Activated CD8-positive, alpha-beta T cell treated with anti-CD3 and anti-CD28 coated beads, Interleukin-2, amount 10 ng/mL, durations not matched to agents 7 days and 5 days (primary cell): ENCODE measurements around the gene HLA-DMA. TPM values are rescaled to one million over a fixed set of nuclear protein-coding genes. Genes with fewer than 3 reads are reported as not detected.

Experiments
- ATAC-seq: fragments of 150-1000 bp; cut with Tn5 transposase; one replicate; pipeline ENCODE4 v1.10.0; 2021; ENCODE audit warnings: moderate library complexity
- CTCF ChIA-PET: fragments of 350-600 bp; sonication (Branson Sonifier 250); formaldehyde crosslinking; loops from one replicate; lab custom pipeline; 2021; ENCODE audit warnings: antibody characterized with exemption; lab: Charles Lee
- POLR2A ChIA-PET: fragments of 350-600 bp; sonication (Branson Sonifier 250); formaldehyde crosslinking; loops from one replicate; lab custom pipeline; 2021; ENCODE audit warnings: antibody characterized with exemption; lab: Charles Lee
- DNase-seq: peaks from one replicate; pipeline ENCODE4 v3.0.0-alpha.2; 2020
- H3K27ac Mint-ChIP-seq: one replicate; pipeline ENCODE4 v1.8.0; 2021; ENCODE audit warnings: mild to moderate bottlenecking, mixed read lengths
- H3K27me3 Mint-ChIP-seq: one replicate; pipeline ENCODE4 v1.8.0; 2021; ENCODE audit warnings: low read depth, mixed read lengths
- H3K36me3 Mint-ChIP-seq: one replicate; pipeline ENCODE4 v1.8.0; 2021; ENCODE audit warnings: low read depth, mixed read lengths
- H3K4me1 Mint-ChIP-seq: one replicate; pipeline ENCODE4 v1.8.0; 2021; ENCODE audit warnings: low read depth, mixed read lengths
- H3K4me3 Mint-ChIP-seq: one replicate; pipeline ENCODE4 v1.8.0; 2021; ENCODE audit warnings: mild to moderate bottlenecking, mixed read lengths
- H3K9me3 Mint-ChIP-seq: one replicate; pipeline ENCODE4 v1.8.0; 2022; ENCODE audit warnings: mixed read lengths; ENCODE audit not compliant: insufficient read depth
- total RNA-seq, 2 experiments: library from RNA; stranded (reverse); gene quantifications; one replicate each; pipeline ENCODE4 v1.2.3, GENCODE V29; 2021

The HLA-DMA gene
- total RNA-seq, 2 experiments from 2014 or later: 28.6 to 30.5 TPM

DNA sequence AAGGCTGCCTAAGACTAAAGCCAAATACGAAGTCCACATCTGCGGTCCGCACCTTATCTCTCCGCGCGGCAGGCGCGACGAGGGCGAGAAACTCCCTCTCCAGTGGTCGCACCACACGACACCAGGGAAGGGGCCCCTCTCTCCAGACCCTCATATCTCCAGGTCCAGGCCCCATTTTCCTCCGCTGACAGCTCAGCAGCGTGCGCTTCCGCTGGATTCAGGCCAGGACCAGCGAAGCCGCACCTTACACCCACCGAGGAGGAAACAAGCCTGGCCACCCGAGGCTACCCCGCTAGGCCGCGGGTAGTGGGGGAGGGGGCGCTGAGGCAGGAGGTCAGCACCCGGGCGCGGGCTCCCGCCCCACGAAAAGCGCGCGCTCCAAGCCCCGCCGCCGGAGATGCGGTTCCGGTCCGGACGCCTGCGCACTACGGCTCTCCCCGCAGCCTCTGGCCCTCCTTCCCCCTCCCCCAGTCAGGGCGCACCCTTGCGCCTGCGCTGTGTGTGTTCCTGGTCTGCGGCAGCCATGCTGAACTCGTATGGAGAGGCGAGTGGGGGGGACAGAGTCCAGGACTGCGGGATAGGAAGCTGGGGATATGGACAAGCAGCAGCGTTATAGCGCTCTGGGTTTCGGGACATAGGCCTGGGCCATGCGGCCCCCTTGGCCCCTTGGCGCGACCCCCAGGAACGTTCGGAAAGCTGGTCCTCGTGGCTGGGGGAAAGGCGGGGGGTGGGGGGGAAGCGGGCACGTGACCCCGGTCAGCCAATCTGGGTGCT lies 15.4 kb upstream of the HLA-DMA start, which contains the start of gene BRD2:
Gene BRD2 (plus strand): TSS at position 502 of the 774 bp plus-strand sequence. CDS start 4,305 bp downstream, outside the sequence.
- ChIA-PET CTCF (interaction anchor here (0.8 to 15.9 kb wide), 17 partner anchors 10 to 838 kb away, joined by 3 to 442 read pairs (median 5); partner anchors contain the start of genes FKBPL, HLA-DMA, HLA-DMB and PSMB9), POLR2A (interaction anchor here (0.7 to 10.6 kb wide), 10 partner anchors 15 to 304 kb away, joined by 3 to 381 read pairs (median 128); partner anchors contain the start of genes HLA-DMA, HLA-DMB, PSMB8 and PSMB9)
- peaks cover 27% of the 10 kb centered on the region for H3K4me1 Mint-ChIP-seq
- ATAC-seq: peak; percentile 47
- peak within 1 kb of the TSS; percentile 96 for H3K4me3 Mint-ChIP-seq
- H3K36me3 Mint-ChIP-seq: peaks cover 41% of the 10 kb centered on the region
- H3K27me3 Mint-ChIP-seq: no peaks in the 10 kb centered on the region
- H3K27ac Mint-ChIP-seq: peak within 1 kb of the TSS; percentile 98
- no peaks in the 10 kb centered on the region for H3K9me3 Mint-ChIP-seq
- DNase-seq: peak; percentile 98

DNA sequence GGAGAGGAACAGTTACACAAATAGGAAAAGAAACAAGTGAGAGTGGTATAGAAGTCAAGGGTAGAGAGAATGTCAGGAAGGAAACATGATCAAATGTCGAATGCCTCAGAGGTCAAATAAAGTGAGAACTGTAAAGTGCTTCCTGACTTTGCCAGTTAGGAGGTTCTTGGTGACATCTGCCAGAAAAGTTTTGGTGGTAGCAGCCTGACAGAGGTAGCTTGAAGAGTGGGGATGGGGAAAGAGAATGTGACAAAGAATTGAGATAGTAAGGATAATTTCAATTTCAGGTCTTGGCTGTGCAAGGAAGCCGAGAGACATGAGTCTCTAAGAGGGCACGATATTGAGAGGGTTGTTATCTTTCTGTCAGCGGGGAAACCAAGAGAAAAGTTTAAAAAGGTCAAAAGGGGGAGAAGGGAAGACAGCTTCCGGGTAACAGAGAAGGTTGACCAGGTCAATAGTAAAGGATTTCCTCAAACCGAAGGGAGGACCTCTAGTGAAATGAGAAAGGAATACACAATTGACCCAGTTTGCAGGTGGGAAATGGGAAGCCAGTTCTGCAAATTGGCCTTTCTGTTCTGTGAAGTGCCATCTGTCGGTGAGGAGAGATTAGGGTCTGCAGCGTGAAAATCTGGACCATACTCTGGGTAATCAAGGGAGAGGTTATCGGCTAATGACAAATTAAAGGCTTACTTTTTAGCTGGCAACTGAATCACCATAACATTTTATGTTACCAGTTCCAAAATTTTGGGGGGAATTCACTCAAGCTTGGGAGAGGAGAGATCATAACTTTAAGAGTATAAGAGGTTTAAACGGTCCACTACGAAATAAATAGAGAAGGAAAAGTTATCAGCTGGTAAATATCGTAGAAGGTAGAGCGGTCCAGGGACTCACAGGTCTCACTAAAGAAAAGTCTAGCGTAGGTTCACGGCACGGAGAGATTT lies 14.5 kb upstream of the HLA-DMA start:
- Mint-ChIP-seq H3K4me1 (peaks cover 29% of the 10 kb centered on the region), H3K4me3 (peak overlapping the region; percentile 96), H3K9me3 (no peaks in the 10 kb centered on the region), H3K27ac (peak overlapping the region; percentile 98), H3K36me3 (peaks cover 33% of the 10 kb centered on the region), H3K27me3 (no peaks in the 10 kb centered on the region)
- ChIA-PET CTCF (interaction anchor here (0.7 to 15.9 kb wide), 20 partner anchors 9 to 837 kb away, joined by 3 to 442 read pairs (median 5); partner anchors contain the start of genes FKBPL, HLA-DMA, HLA-DMB and PSMB9), POLR2A (interaction anchor here (1.2 to 10.6 kb wide), 8 partner anchors 14 to 305 kb away, joined by 3 to 381 read pairs (median 169); partner anchors contain the start of genes HLA-DMA, HLA-DMB, PSMB8 and RPS18)
- DNase-seq (peak; percentile 54), ATAC-seq (no peak)

DNA sequence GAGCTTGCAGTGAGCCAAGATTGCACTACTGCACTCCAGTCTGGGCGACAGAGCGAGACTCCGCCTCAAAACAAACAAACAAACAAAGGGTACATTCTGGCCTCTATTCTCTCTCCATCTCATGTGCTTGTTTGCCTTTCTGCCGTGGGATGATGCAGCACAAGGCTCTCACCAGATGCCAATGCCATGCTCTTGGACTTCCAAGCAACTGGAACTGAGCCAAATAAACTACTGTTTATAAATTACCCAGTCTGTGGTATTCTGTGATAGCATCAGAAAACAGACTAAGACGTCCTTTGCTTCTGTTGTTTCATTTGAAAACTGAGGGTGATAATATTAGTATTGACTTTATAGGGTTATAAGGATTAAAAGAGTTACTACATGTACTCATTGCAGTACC lies 11.9 kb upstream of the HLA-DMA start:
- peaks cover 9% of the 10 kb centered on the region for H3K36me3 Mint-ChIP-seq
- ChIA-PET CTCF (interaction anchor here (1.5 to 15.9 kb wide), 5 partner anchors 10 to 127 kb away, joined by 4 to 442 read pairs (median 57); partner anchors contain the start of genes HLA-DMA, HLA-DMB and TAP2), POLR2A (interaction anchor here (1.4 to 10.6 kb wide), 3 partner anchors 8 to 120 kb away, joined by 5 to 307 read pairs (median 49); partner anchors contain the start of gene HLA-DMA)
- no peak overlapping the region for H3K27ac Mint-ChIP-seq
- no peak overlapping the region for H3K4me3 Mint-ChIP-seq
- H3K27me3 Mint-ChIP-seq: no peaks in the 10 kb centered on the region
- ATAC-seq: no peak
- no peaks in the 10 kb centered on the region for H3K9me3 Mint-ChIP-seq
- DNase-seq: no peak
- H3K4me1 Mint-ChIP-seq: peaks cover 37% of the 10 kb centered on the region

DNA sequence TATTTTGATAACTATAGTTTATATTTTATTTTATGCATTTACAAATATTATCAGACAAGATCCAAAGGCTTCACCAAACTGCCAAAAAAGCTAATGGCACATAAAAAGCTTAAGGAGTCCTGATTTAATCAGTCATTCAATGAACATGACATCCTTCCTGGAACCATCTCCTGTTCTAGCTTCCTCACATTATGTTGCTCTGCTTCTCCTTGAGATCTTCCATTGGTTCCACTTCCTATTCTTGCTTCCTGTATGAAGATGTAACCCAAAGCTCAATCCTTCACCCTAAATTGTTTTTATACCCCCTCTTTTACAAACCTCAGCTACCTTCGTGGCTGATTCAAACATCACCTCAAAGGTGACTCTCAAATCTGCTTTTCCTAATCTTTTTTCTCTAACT lies 11.0 kb upstream of the HLA-DMA start:
- Mint-ChIP-seq H3K4me1 (peaks cover 37% of the 10 kb centered on the region), H3K36me3 (peaks cover 2% of the 10 kb centered on the region), H3K4me3 (no peak overlapping the region), H3K9me3 (no peaks in the 10 kb centered on the region), H3K27ac (no peak overlapping the region), H3K27me3 (no peaks in the 10 kb centered on the region)
- POLR2A ChIA-PET: interaction anchor here (1.1 to 4.5 kb wide), 3 partner anchors 9 to 119 kb away, joined by 3 to 49 read pairs (median 5); no protein-coding TSS in a partner anchor
- DNase-seq (no peak), ATAC-seq (no peak)
- CTCF ChIA-PET: interaction anchor here (1.3 to 15.9 kb wide), 6 partner anchors 9 to 126 kb away, joined by 4 to 442 read pairs (median 9); partner anchors contain the start of genes HLA-DMA and TAP2

DNA sequence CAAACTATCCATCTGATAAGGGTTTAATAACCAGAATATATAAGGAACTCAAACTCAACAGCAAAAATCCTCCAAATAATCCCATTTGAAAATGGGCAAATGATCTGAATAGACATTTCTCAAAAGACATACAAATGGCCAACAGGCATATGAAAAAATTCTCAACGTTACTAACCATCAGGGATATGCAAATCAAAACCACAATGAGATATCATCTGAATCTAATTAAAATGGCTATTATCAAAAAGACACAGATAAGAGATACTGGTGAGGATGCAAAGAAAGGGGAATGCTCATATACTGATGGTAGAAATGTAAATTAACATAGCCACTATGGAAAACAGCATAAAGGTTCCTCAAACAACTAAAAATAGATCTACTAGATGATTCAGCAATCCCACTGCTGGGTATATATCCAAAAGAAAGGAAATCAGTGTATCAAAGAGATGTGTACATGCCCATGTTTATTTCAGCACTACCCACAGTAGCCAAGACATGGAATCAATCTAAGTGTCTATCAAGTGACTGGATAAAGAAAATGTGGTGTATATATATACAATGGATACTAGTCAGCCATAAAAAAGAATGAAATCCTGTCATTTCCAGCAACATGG lies 9.4 kb upstream of the HLA-DMA start:
- ATAC-seq (no peak), DNase-seq (no peak)
- Mint-ChIP-seq H3K27ac (no peak overlapping the region), H3K36me3 (peaks cover 2% of the 10 kb centered on the region), H3K4me1 (peaks cover 35% of the 10 kb centered on the region), H3K4me3 (no peak overlapping the region), H3K27me3 (no peaks in the 10 kb centered on the region), H3K9me3 (no peaks in the 10 kb centered on the region)
- POLR2A ChIA-PET: interaction anchor here (4.5 kb wide), 1 partner anchor 10 kb away, joined by 49 read pairs; no protein-coding TSS in a partner anchor
- CTCF ChIA-PET: interaction anchor here (0.8 to 15.9 kb wide), 8 partner anchors 8 to 124 kb away, joined by 3 to 442 read pairs (median 4); partner anchors contain the start of genes HLA-DMA and TAP2

DNA sequence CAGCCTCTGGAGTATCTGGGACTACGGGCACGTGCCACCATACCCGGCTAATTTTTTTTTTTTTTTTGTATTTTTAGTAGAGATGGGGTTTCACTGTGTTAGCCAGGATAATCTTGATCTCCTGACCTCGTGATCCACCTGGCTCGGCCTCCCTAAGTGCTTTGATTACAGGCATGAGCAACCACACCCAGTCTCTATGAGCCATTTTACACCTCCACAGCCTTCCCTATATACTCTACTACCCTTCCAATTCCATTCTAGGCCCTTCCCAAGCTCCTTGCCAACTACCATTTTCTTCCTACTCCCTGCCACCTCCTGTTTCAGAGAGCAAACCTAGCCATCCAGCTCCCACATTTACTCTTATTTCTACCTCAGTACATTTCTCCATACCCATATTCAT lies 7.7 kb upstream of the HLA-DMA start:
- Mint-ChIP-seq H3K27me3 (no peaks in the 10 kb centered on the region), H3K27ac (no peak overlapping the region), H3K9me3 (no peaks in the 10 kb centered on the region), H3K4me1 (peaks cover 19% of the 10 kb centered on the region), H3K36me3 (no peaks in the 10 kb centered on the region), H3K4me3 (no peak overlapping the region)
- ATAC-seq: no peak
- CTCF ChIA-PET: interaction anchor here (1.1 to 15.9 kb wide), 3 partner anchors 6 to 27 kb away, joined by 3 to 442 read pairs (median 11); partner anchors contain the start of gene HLA-DMA
- DNase-seq: no peak
- POLR2A ChIA-PET: interaction anchor here (4.5 kb wide), 1 partner anchor 12 kb away, joined by 49 read pairs; no protein-coding TSS in a partner anchor

DNA sequence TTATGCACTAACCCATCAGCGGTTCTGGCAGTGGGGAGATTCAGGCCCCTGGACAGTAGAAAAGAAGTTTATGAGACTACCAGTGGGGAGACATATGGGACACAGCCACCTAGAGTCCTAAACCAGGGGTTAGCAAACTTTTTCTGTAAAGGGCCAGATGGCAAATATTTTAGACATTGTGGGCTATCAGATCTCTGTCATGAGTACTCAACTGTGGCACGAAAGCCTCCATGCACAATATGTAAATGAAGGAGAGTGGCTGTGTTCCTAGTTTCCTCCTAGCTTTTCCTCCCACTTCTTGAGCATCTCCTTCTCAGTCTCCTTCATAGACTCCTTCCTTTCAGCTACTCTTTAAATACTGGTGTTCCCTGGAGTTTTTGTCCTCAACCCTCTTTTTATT lies 3.3 kb upstream of the HLA-DMA start:
- Mint-ChIP-seq H3K4me1 (peaks cover 36% of the 10 kb centered on the region), H3K9me3 (no peaks in the 10 kb centered on the region), H3K4me3 (no peak overlapping the region), H3K27ac (no peak overlapping the region), H3K36me3 (no peaks in the 10 kb centered on the region), H3K27me3 (no peaks in the 10 kb centered on the region)
- DNase-seq (no peak), ATAC-seq (no peak)
- ChIA-PET CTCF (interaction anchor here (0.6 to 10.8 kb wide), 8 partner anchors 8 to 315 kb away, joined by 3 to 519 read pairs (median 52); partner anchors contain the start of genes BRD2, HLA-DMB, TAP2 and VPS52), POLR2A (interaction anchor here (13.5 kb wide), 1 partner anchor 14 kb away, joined by 307 read pairs; the partner anchor contains the start of gene BRD2)

DNA sequence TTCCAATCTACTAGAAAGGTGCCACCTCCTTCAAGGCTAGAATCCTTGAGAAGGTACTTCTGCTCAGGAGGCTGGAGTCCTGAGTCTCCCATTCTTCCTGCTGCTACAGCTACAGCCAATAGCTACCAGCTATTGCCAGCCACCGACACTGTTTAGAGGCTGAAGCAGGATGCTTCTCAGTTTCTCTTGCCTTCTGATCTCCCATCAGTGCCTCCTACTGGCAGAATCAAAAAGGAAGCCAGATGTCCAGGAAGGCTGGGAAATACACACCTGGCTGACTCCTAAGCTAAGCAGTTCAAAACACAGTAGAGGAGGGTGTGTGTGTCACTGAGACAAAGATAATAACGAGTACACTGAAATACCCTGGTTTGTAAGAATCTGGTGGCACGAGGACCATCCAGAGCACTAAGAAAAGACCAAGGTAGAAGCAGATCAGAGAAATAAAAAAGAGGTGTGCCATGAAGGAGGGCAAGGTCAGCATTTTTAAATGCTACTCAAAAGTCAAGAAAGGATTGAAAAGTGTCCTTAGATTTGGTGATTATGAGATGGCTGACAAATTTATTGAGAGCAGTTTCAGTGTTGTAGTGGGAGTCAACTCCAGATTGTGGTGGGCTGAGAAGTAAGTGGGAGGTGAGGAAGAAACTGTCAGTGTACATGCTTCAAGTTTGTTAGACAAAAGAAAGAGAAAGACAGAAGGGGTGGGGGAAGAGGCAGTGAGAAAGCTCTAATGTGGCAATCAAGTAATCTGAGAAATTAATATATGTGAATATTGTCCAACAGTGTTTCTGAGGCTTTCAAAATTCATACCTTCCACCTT lies 2.3 kb upstream of the HLA-DMA start:
- H3K36me3 Mint-ChIP-seq: peaks cover under 1% of the 10 kb centered on the region
- no peaks in the 10 kb centered on the region for H3K9me3 Mint-ChIP-seq
- ATAC-seq (peak; percentile 22), DNase-seq (peak; percentile 56)
- H3K4me1 Mint-ChIP-seq: peaks cover 42% of the 10 kb centered on the region
- H3K27me3 Mint-ChIP-seq: no peaks in the 10 kb centered on the region
- no peak overlapping the region for H3K27ac Mint-ChIP-seq
- CTCF ChIA-PET: interaction anchor here (0.7 to 10.8 kb wide), 23 partner anchors 13 to 294 kb away, joined by 3 to 519 read pairs (median 13); partner anchors contain the start of genes BRD2, HLA-DMB, PSMB9 and TAP1
- H3K4me3 Mint-ChIP-seq: no peak overlapping the region
- POLR2A ChIA-PET: interaction anchor here (1.0 to 13.5 kb wide), 3 partner anchors 14 to 22 kb away, joined by 3 to 307 read pairs (median 3); partner anchors contain the start of genes BRD2 and HLA-DMB

DNA sequence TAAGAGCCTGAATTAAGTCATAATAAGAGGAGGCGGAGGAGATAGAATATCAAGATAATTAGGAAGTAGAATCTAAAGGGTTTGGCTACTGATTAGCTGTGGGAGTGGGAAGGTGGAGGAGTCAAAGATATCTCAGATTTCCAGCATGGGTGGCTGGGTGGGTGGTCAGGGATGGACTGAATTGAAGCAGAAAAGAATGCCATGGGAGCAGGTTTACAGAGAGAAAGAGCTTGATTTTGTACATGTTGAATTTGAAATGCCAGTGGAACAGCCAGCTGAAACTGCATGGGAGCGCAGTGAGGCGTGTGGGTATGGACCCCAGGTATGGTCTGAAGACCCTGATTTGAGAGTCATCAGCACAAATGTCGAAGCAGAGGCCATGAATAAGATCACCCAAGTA lies 1.4 kb upstream of the HLA-DMA start:
- no peak overlapping the region for H3K4me3 Mint-ChIP-seq
- no peak for ATAC-seq
- H3K9me3 Mint-ChIP-seq: no peaks in the 10 kb centered on the region
- no peaks in the 10 kb centered on the region for H3K27me3 Mint-ChIP-seq
- peaks cover 6% of the 10 kb centered on the region for H3K36me3 Mint-ChIP-seq
- peak overlapping the region; percentile 4 for H3K27ac Mint-ChIP-seq
- peak; percentile 16 for DNase-seq
- H3K4me1 Mint-ChIP-seq: peaks cover 51% of the 10 kb centered on the region
- ChIA-PET CTCF (interaction anchor here (0.7 to 10.8 kb wide), 29 partner anchors 14 to 245 kb away, joined by 3 to 519 read pairs (median 8); partner anchors contain the start of genes BRD2, HLA-DMB, PSMB9 and TAP1), POLR2A (interaction anchor here (1.0 to 13.5 kb wide), 6 partner anchors 13 to 108 kb away, joined by 3 to 307 read pairs (median 6); partner anchors contain the start of genes BRD2 and HLA-DMB)
